Kidney epithelial cell (primary cell): ENCODE data around the gene CLNK. TPM values are rescaled to one million over a fixed set of nuclear protein-coding genes. Genes with fewer than 3 reads are reported as not detected.

Source experiments
- DNase-seq: peaks from one replicate; pipeline ENCODE4 v3.0.0-alpha.2; 2010; ENCODE audit warnings: low read depth
- H3K27me3 ChIP-seq: 2 replicates; pipeline ENCODE4 v1.6.0; 2011; ENCODE audit warnings: low read length; ENCODE audit not compliant: control insufficient read depth, insufficient read depth
- H3K36me3 ChIP-seq: 2 replicates; pipeline ENCODE4 v1.5.1; 2011; ENCODE audit warnings: low read length; ENCODE audit not compliant: control insufficient read depth, insufficient read depth
- H3K4me3 ChIP-seq: 2 replicates; pipeline ENCODE4 v1.5.1; 2011; ENCODE audit warnings: low read depth, mild to moderate bottlenecking, control low read depth, low read length
- CTCF ChIP-seq: IDR thresholded peaks from 2 replicates; pipeline ENCODE4 v1.5.1; 2011; ENCODE audit warnings: mild to moderate bottlenecking, moderate library complexity, low read length, control low read depth, inconsistent platforms; ENCODE audit not compliant: insufficient read depth, poor library complexity, severe bottlenecking
- total RNA-seq: library from RNA; depleted of rRNA; stranded (reverse); fragments of >200 nt; gene quantifications from 2 replicates; pipeline ENCODE4 v1.2.3, GENCODE V29; 2015

Gene CLNK
- total RNA-seq, result not detected in 2 replicates

GRCh38 chr4:10684631-10685030 lies at the start of gene CLNK:
Gene CLNK, minus strand, starts transcription at chr4:10684768. Its CDS starts 16,899 bp downstream, at chr4:10667869.
- no peak for DNase-seq
- Histone ChIP-seq H3K27me3 (no peaks in the 10 kb centered on the region), H3K4me3 (no peak within 1 kb of the TSS), H3K36me3 (no peaks in the 10 kb centered on the region)
- no peak for TF ChIP-seq CTCF

- no peaks in the 10 kb centered on the region for H3K27me3 ChIP-seq
- H3K4me3 ChIP-seq, result no peak overlapping the region
- H3K36me3 ChIP-seq, result no peaks in the 10 kb centered on the region
- no peak for TF ChIP-seq CTCF
- no peak for DNase-seq
These were observed 49.0 kb upstream of the CLNK start for GRCh38 chr4:10733481-10734062.

- Histone ChIP-seq H3K27me3 (no peaks in the 10 kb centered on the region), H3K36me3 (no peaks in the 10 kb centered on the region), H3K4me3 (no peak overlapping the region)
- TF ChIP-seq CTCF, result no peak
- no peak for DNase-seq
These were observed 48.4 kb upstream of the CLNK start for GRCh38 chr4:10732914-10733415.

GRCh38 chr4:10732235-10732913 lies 47.8 kb upstream of the CLNK start:
- no peaks in the 10 kb centered on the region for H3K36me3 ChIP-seq
- H3K27me3 ChIP-seq, result no peaks in the 10 kb centered on the region
- H3K4me3 ChIP-seq, result no peak overlapping the region
- no peak for TF ChIP-seq CTCF
- DNase-seq, result no peak

- DNase-seq, result no peak
- no peaks in the 10 kb centered on the region for H3K27me3 ChIP-seq
- H3K4me3 ChIP-seq, result no peak overlapping the region
- TF ChIP-seq CTCF, result no peak
- H3K36me3 ChIP-seq, result no peaks in the 10 kb centered on the region
These were observed 47.1 kb upstream of the CLNK start for GRCh38 chr4:10731690-10732089.
